NCI-H524 (cell line): ENCODE data around the gene ANKRD65.
"Not testable (repeated sequence)": the region's sequence is repeated elsewhere in the genome, so short reads cannot be mapped to it uniquely, and the experiment has no call there.

ENCODE experiments used
- DNase-seq, 2 experiments: peaks; one replicate each; lab custom pipeline; 2025; lab: John Stamatoyannopoulos, UW

The ANKRD65 gene

GRCh38 chr1:1417825-1418463 is 3.1 kb downstream of the ANKRD65 start:
- DNase-seq, result not testable (repeated sequence)

GRCh38 chr1:1417396-1417795 is 3.7 kb downstream of the ANKRD65 start:
- DNase-seq, result peak in 1 of 2 experiments; percentile 28

- DNase-seq, result no peak
Measured at GRCh38 chr1:1415751-1416150, 5.3 kb downstream of the ANKRD65 start.

- not testable (repeated sequence) for DNase-seq
Measured at GRCh38 chr1:1412311-1412902, 8.7 kb downstream of the ANKRD65 start.

- no peak for DNase-seq
Measured at GRCh38 chr1:1411626-1412025, 9.4 kb downstream of the ANKRD65 start.

- DNase-seq, result not testable (repeated sequence)
Measured at GRCh38 chr1:1410238-1410637, 10.8 kb downstream of the ANKRD65 start.

- no peak for DNase-seq
Measured at GRCh38 chr1:1407636-1408318, 13.3 kb downstream of the ANKRD65 start.

GRCh38 chr1:1406821-1407635 is 14.0 kb downstream of the ANKRD65 start, which contains the start of gene MRPL20:
Gene MRPL20 (minus strand): TSS chr1:1407293. CDS start chr1:1407217, 76 bp downstream.
- DNase-seq, result peak; percentile 63 to 89

GRCh38 chr1:1406101-1406820 is 14.8 kb downstream of the ANKRD65 start:
- no peak for DNase-seq

GRCh38 chr1:1403653-1404052 is 17.4 kb downstream of the ANKRD65 start:
- DNase-seq, result no peak

- not testable (repeated sequence) for DNase-seq
Measured at GRCh38 chr1:1402901-1403392, 18.1 kb downstream of the ANKRD65 start.

- peak; percentile 17 to 42 for DNase-seq
Measured at GRCh38 chr1:1402072-1402900, 18.8 kb downstream of the ANKRD65 start.

- no peak for DNase-seq
Measured at GRCh38 chr1:1401457-1402010, 19.5 kb downstream of the ANKRD65 start.

- DNase-seq, result no peak
Measured at GRCh38 chr1:1400576-1401456, 20.3 kb downstream of the ANKRD65 start.

- no peak for DNase-seq
Measured at GRCh38 chr1:1399872-1400575, 21.1 kb downstream of the ANKRD65 start.

- DNase-seq, result peak; percentile 90 to 95
Measured at GRCh38 chr1:1399187-1399871, 21.7 kb downstream of the ANKRD65 start, which contains the start of gene CCNL2. Gene CCNL2 (minus strand): TSS chr1:1399335. CDS start chr1:1399306, 29 bp downstream.

- no peak for DNase-seq
Measured at GRCh38 chr1:1398677-1399186, 22.3 kb downstream of the ANKRD65 start.
